Caco-2 (cell line): ENCODE measurements around the gene SCOC. TPM values are rescaled to one million over a fixed set of nuclear protein-coding genes. Genes with fewer than 3 reads are reported as not detected.

Experiments used
- BruUV-seq: library from RNA; stranded (reverse); fragments of 400-500 nt; replicated peaks from 2 replicates; lab custom pipeline; 2021; lab: Mats Ljungman, UMichigan
- CTCF ChIA-PET: fragments of 300-600 bp; sonication (Branson Sonifier 250); formaldehyde crosslinking; loops from one replicate; lab custom pipeline; 2022; ENCODE audit warnings: antibody characterized with exemption; lab: Charles Lee
- POLR2A ChIA-PET: fragments of 300-600 bp; sonication (Branson Sonifier 250); formaldehyde crosslinking; loops from one replicate; lab custom pipeline; 2022; ENCODE audit warnings: antibody characterized with exemption; lab: Charles Lee
- DNase-seq, 2 experiments: peaks; one replicate each; pipeline versions ENCODE4 v3.0.0 to v3.0.0-alpha.2; 2020 to 2022
- H3K27me3 ChIP-seq: replicated peaks from 2 replicates; pipeline ENCODE4 v1.6.0; 2011; ENCODE audit warnings: low read length; ENCODE audit not compliant: control insufficient read depth, insufficient read depth
- H3K36me3 ChIP-seq: 2 replicates; pipeline ENCODE4 v1.5.1; 2011; ENCODE audit warnings: low read length; ENCODE audit not compliant: control insufficient read depth, insufficient read depth
- H3K4me1 ChIP-seq: fragments of 250-450 bp; sonication (Bioruptor Pico); 2 replicates; pipeline ENCODE4 v1.5.1; 2020; ENCODE audit warnings: mild to moderate bottlenecking
- H3K4me3 ChIP-seq: 2 replicates; pipeline ENCODE4 v1.5.1; 2011; ENCODE audit warnings: low read depth, mild to moderate bottlenecking, control low read depth, low read length
- H3K9me3 ChIP-seq: fragments of 250-450 bp; sonication (Bioruptor Pico); 2 replicates; pipeline ENCODE4 v1.5.1; 2020; ENCODE audit warnings: mild to moderate bottlenecking, moderate library complexity
- H3K27ac Mint-ChIP-seq: one replicate; pipeline ENCODE4 v1.8.0; 2022; ENCODE audit warnings: mixed read lengths; ENCODE audit not compliant: unreplicated experiment
- H3K27me3 Mint-ChIP-seq: one replicate; pipeline ENCODE4 v1.8.0; 2022; ENCODE audit warnings: mixed read lengths; ENCODE audit not compliant: insufficient read depth, unreplicated experiment
- H3K36me3 Mint-ChIP-seq: one replicate; pipeline ENCODE4 v1.8.0; 2022; ENCODE audit warnings: mild to moderate bottlenecking, mixed read lengths; ENCODE audit not compliant: insufficient read depth, unreplicated experiment
- H3K4me1 Mint-ChIP-seq: one replicate; pipeline ENCODE4 v1.8.0; 2022; ENCODE audit warnings: low read depth, mixed read lengths; ENCODE audit not compliant: unreplicated experiment
- H3K4me3 Mint-ChIP-seq: one replicate; pipeline ENCODE4 v1.8.0; 2022; ENCODE audit warnings: mild to moderate bottlenecking, moderate library complexity, mixed read lengths; ENCODE audit not compliant: unreplicated experiment
- H3K9me3 Mint-ChIP-seq: one replicate; pipeline ENCODE4 v1.8.0; 2022; ENCODE audit warnings: mixed read lengths; ENCODE audit not compliant: unreplicated experiment
- intact Hi-C: fragments of 100-400 bp; cut with micrococcal nuclease; formaldehyde crosslinking; loops from one replicate; pipeline ENCODE4 v1.10.0; 2022; ENCODE audit not compliant: unreplicated experiment
- total RNA-seq: library from RNA; stranded (reverse); gene quantifications from 2 replicates; pipeline ENCODE4 v1.2.3, GENCODE V29; 2022
- TF ChIP-seq, protein P1 (sequence below), 2 experiments: fragments of 200-600 bp in 1 of 2; IDR thresholded peaks; 1 replicate in 1 of 2; 2 replicates in 1 of 2; pipeline versions ENCODE4 v1.5.1 to v1.8.0; 2011 to 2022; ENCODE audit warnings: antibody characterized with exemption in 1 of 2, control low read depth in 1 of 2, inconsistent platforms in 1 of 2, low read depth in 1 of 2, low read length in 1 of 2, mild to moderate bottlenecking in 1 of 2, moderate library complexity in 1 of 2; ENCODE audit not compliant: insufficient read depth in 1 of 2, severe bottlenecking in 1 of 2, unreplicated experiment in 1 of 2

SCOC gene
- total RNA-seq, 1 experiment from 2014 or later, result 39.6 TPM

DNA sequence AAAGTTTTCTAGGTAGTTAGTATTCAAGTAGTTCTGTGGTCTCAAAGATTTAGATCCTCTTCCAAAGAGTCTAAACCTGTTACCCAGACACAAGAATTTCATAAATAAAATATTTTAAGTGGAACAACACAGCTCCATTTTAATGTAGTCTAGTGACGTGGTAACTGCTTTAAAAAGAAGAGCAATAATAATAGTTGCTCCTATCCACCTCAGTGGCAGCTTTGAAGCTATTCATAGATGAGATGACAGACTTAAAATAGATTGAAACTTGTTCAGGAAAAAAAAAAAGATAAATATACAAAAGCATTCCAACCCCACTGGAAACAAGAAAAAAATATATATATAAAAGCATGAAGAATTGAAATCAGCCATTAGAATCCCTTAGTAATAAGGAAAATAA is 14.6 kb downstream of the SCOC start:
- DNase-seq, result no peak
- peaks cover 2% of the 10 kb centered on the region for H3K27me3 Mint-ChIP-seq
- no TSS peak for BruUV-seq
- TF ChIP-seq, protein P1, sequence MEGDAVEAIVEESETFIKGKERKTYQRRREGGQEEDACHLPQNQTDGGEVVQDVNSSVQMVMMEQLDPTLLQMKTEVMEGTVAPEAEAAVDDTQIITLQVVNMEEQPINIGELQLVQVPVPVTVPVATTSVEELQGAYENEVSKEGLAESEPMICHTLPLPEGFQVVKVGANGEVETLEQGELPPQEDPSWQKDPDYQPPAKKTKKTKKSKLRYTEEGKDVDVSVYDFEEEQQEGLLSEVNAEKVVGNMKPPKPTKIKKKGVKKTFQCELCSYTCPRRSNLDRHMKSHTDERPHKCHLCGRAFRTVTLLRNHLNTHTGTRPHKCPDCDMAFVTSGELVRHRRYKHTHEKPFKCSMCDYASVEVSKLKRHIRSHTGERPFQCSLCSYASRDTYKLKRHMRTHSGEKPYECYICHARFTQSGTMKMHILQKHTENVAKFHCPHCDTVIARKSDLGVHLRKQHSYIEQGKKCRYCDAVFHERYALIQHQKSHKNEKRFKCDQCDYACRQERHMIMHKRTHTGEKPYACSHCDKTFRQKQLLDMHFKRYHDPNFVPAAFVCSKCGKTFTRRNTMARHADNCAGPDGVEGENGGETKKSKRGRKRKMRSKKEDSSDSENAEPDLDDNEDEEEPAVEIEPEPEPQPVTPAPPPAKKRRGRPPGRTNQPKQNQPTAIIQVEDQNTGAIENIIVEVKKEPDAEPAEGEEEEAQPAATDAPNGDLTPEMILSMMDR (IDR thresholded peaks at IDR 0.05; ENCODE audit: insufficient read depth in 1 of 2, low read depth in 1 of 2, low read length in 1 of 2, severe bottlenecking in 1 of 2, unreplicated experiment in 1 of 2), result no peak
- H3K27me3 ChIP-seq, result no peaks in the 10 kb centered on the region
- ChIA-PET POLR2A (no interaction called here), CTCF (no interaction called here)
- H3K9me3 ChIP-seq, result no peaks in the 10 kb centered on the region
- H3K36me3 ChIP-seq, result no peaks in the 10 kb centered on the region
- no peak overlapping the region for H3K4me3 Mint-ChIP-seq
- no peak overlapping the region for H3K4me3 ChIP-seq
- no peaks in the 10 kb centered on the region for H3K36me3 Mint-ChIP-seq
- no peaks in the 10 kb centered on the region for H3K9me3 Mint-ChIP-seq
- intact Hi-C loops, result no loop called here
- H3K4me1 Mint-ChIP-seq, result no peaks in the 10 kb centered on the region
- no peak overlapping the region for H3K27ac Mint-ChIP-seq
- no peaks in the 10 kb centered on the region for H3K4me1 ChIP-seq

DNA sequence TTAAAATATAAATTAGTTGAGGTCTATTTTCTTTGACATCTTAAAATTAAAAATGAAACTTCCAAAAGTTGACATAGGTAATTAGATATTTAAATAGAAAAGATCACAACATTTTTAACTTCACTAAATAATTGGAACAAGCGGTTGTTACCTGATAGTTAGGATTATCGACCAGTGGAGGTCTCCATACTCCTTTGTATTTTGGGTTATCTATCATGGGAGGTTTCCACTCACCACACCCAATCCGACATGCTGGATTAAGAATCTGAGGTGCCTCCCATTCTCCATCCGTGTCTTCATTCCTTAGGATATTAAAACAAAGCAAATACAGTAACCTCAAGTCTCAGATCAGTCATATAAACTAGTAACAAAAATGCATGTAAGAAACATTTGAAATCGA is 22.2 kb downstream of the SCOC start:
- no peak for DNase-seq
- Histone ChIP-seq H3K27me3 (no peaks in the 10 kb centered on the region), H3K36me3 (no peaks in the 10 kb centered on the region), H3K4me3 (no peak overlapping the region), H3K9me3 (no peaks in the 10 kb centered on the region), H3K4me1 (no peaks in the 10 kb centered on the region)
- no TSS peak for BruUV-seq
- Mint-ChIP-seq H3K27ac (no peak overlapping the region), H3K36me3 (no peaks in the 10 kb centered on the region), H3K9me3 (no peaks in the 10 kb centered on the region), H3K27me3 (peaks cover 3% of the 10 kb centered on the region), H3K4me1 (no peaks in the 10 kb centered on the region), H3K4me3 (no peak overlapping the region)
- TF ChIP-seq, protein P1 (IDR thresholded peaks at IDR 0.05; ENCODE audit: insufficient read depth in 1 of 2, low read depth in 1 of 2, low read length in 1 of 2, severe bottlenecking in 1 of 2, unreplicated experiment in 1 of 2), result no peak
- CTCF ChIA-PET, result no interaction called here
- POLR2A ChIA-PET, result no interaction called here
- intact Hi-C loops, result no loop called here

DNA sequence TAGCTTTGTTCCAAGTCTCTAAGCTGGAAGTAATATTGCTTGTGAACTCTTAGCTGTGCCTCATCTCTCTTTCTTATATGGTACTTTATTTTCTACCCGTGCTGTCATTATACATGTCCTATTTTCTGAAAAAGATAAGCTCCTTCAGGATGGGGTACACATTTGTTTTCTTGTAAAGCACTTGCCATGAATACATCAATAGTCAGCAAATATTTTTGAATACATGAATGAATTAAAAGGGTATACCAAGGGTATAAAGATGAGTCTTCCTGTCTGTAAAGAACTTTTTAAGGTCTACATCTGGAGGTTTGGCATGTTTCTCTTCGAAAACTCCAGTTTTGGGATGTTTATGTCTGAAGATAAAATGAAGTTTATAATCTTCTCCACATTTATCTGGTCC is 26.7 kb downstream of the SCOC start:
- TF ChIP-seq, protein P1 (IDR thresholded peaks at IDR 0.05; ENCODE audit: insufficient read depth in 1 of 2, low read depth in 1 of 2, low read length in 1 of 2, severe bottlenecking in 1 of 2, unreplicated experiment in 1 of 2), result no peak
- Mint-ChIP-seq H3K9me3 (no peaks in the 10 kb centered on the region), H3K4me1 (no peaks in the 10 kb centered on the region), H3K4me3 (no peak overlapping the region), H3K27ac (no peak overlapping the region), H3K27me3 (peaks cover 6% of the 10 kb centered on the region), H3K36me3 (no peaks in the 10 kb centered on the region)
- ChIA-PET CTCF (no interaction called here), POLR2A (no interaction called here)
- intact Hi-C loops, result no loop called here
- no peak overlapping the region for H3K4me3 ChIP-seq
- no peak for DNase-seq
- no peaks in the 10 kb centered on the region for H3K4me1 ChIP-seq
- no TSS peak for BruUV-seq
- no peaks in the 10 kb centered on the region for H3K36me3 ChIP-seq
- no peaks in the 10 kb centered on the region for H3K27me3 ChIP-seq
- no peaks in the 10 kb centered on the region for H3K9me3 ChIP-seq
